ENCODE measurements around the gene PSMD13. TPM values are rescaled to one million over a fixed set of nuclear protein-coding genes. Genes with fewer than 3 reads are reported as not detected.
"Not testable (repeated sequence)": the region's sequence is repeated elsewhere in the genome, so short reads cannot be mapped to it uniquely, and the experiment has no call there.

Gene PSMD13
- total RNA-seq, 1 donor from 2014 or later, result 115 TPM

DNA sequence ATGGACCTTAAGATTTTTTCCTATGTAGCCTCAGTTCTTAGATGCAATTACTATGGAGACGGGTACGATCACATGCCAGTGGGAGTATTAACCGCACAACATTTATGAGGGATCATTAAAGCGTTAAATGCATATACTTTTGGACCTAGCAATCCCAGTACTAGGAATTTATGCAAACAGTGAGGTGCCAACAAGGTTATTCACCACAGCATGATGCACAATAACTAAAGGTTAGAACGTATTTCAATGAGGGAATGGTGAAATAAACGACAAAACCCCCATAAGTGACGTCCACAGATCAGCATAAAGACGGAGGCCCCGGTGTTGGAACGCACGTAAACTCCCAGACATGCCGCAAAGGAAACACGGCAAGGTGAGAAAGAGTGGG lies 1.2 kb upstream of the PSMD13 start:
- Mint-ChIP-seq H3K4me3 (ENCODE audit: unreplicated experiment) (peak overlapping the region; percentile 84), H3K27ac (ENCODE audit: unreplicated experiment) (peak overlapping the region; percentile 83), H3K36me3 (ENCODE audit: unreplicated experiment) (peaks cover 12% of the 10 kb centered on the region), H3K9me3 (ENCODE audit: unreplicated experiment) (no peaks in the 10 kb centered on the region), H3K4me1 (ENCODE audit: unreplicated experiment) (peaks cover 27% of the 10 kb centered on the region), H3K27me3 (ENCODE audit: unreplicated experiment) (no peaks in the 10 kb centered on the region)
- TF ChIP-seq, protein P1, sequence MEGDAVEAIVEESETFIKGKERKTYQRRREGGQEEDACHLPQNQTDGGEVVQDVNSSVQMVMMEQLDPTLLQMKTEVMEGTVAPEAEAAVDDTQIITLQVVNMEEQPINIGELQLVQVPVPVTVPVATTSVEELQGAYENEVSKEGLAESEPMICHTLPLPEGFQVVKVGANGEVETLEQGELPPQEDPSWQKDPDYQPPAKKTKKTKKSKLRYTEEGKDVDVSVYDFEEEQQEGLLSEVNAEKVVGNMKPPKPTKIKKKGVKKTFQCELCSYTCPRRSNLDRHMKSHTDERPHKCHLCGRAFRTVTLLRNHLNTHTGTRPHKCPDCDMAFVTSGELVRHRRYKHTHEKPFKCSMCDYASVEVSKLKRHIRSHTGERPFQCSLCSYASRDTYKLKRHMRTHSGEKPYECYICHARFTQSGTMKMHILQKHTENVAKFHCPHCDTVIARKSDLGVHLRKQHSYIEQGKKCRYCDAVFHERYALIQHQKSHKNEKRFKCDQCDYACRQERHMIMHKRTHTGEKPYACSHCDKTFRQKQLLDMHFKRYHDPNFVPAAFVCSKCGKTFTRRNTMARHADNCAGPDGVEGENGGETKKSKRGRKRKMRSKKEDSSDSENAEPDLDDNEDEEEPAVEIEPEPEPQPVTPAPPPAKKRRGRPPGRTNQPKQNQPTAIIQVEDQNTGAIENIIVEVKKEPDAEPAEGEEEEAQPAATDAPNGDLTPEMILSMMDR (IDR thresholded peaks at IDR 0.05), result no peak
- DNase-seq (ENCODE audit: extremely low spot score, unreplicated experiment), result no peak

DNA sequence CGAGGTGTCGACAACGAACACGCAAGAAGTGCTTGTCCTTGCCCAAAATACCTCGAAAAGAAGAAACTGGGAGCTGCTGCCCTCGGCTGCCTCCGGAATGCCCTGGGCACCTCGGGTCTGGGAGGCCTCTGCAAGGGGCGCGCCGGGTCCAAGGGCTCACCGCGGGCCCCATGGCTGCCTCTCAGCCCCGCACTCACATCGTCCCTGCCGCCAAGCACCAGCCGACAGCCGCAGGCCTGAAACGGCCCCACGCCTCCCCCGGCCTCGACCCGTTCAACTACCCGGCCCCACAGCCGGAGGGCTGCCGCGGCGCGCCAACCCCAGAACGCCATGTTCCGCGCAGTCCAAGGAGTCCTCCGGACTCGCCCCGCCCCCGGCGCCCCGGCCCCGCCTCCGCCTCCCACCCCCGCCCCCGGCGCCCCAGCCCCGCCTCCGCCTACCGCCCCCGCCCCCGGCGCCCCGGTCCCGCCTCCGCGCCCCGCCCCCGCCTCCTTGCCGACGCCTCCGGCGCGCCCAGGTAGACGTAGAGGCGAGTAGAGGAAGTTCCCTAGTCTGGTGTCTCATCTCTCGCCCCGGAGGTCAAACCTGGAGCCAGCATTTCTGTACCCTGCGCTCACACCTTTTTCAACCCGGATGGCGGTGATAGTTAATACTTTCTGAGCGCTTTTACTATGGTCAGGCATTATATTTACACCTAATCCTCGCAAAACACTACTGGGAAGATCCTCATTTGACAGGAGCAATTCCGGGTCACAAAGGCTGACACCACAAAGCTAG lies 591 bp upstream of the PSMD13 start, which contains the start of gene SIRT3:
Gene SIRT3, minus strand, starts transcription at position 346 of the 777 bp plus-strand sequence. Its CDS starts 14 bp downstream, at position 332.
- Mint-ChIP-seq H3K36me3 (ENCODE audit: unreplicated experiment) (peaks cover 12% of the 10 kb centered on the region), H3K9me3 (ENCODE audit: unreplicated experiment) (no peaks in the 10 kb centered on the region), H3K4me1 (ENCODE audit: unreplicated experiment) (peaks cover 27% of the 10 kb centered on the region), H3K27ac (ENCODE audit: unreplicated experiment) (peak within 1 kb of the TSS; percentile 98), H3K27me3 (ENCODE audit: unreplicated experiment) (no peaks in the 10 kb centered on the region), H3K4me3 (ENCODE audit: unreplicated experiment) (peak within 1 kb of the TSS; percentile 94)
- TF ChIP-seq, protein P1 (IDR thresholded peaks at IDR 0.05), result peak; percentile 7
- peak; percentile 91 for DNase-seq (ENCODE audit: extremely low spot score, unreplicated experiment)

DNA sequence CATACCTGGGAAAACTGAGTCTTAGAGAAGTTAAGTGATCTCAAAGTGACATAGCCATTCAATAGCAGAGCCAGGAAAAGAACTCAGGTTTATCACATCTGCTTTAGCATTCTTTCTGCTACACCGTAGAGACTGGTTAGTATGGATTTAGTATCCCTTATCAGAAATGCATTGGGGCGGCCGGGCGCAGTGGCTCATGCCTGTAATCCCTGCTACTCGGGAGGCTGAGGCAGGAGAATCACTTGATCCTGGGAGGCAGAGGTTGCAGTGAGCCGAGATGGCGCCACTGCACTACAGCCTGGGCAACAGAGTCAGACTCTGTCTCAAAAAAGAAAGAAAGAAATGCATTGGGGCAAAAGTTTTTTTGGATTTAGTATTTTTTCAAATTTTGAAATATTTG lies 1.6 kb downstream of the PSMD13 start:
- H3K36me3 Mint-ChIP-seq (ENCODE audit: unreplicated experiment), result peaks cover 26% of the 10 kb centered on the region
- H3K27me3 Mint-ChIP-seq (ENCODE audit: unreplicated experiment); DNase-seq (ENCODE audit: extremely low spot score, unreplicated experiment); H3K9me3 Mint-ChIP-seq (ENCODE audit: unreplicated experiment): not testable (repeated sequence)
- H3K27ac Mint-ChIP-seq (ENCODE audit: unreplicated experiment), result peak overlapping the region; percentile 98
- H3K4me1 Mint-ChIP-seq (ENCODE audit: unreplicated experiment), result peaks cover 27% of the 10 kb centered on the region
- H3K4me3 Mint-ChIP-seq (ENCODE audit: unreplicated experiment), result peak overlapping the region; percentile 94

DNA sequence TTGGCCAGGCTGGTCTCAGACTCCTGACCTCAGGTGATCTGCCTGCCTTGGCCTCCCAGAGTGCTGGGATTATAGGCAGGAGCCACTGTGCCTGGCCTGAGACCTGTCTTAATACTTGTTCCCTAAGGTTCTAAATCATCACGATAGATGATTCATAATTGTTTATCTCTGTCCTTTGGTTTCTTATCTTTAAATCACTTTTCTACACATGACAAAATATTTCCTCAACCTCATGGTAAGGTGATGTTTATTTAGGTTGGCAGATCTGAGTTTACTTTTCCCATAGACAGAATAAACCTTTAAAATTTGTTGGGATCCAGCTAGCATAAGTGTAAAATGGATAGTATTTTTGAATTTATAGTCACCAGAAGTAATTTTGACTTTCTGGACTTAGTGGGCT lies 3.5 kb downstream of the PSMD13 start:
- H3K4me1 Mint-ChIP-seq (ENCODE audit: unreplicated experiment), result peaks cover 21% of the 10 kb centered on the region
- H3K4me3 Mint-ChIP-seq (ENCODE audit: unreplicated experiment), result no peak overlapping the region
- no peaks in the 10 kb centered on the region for H3K9me3 Mint-ChIP-seq (ENCODE audit: unreplicated experiment)
- H3K36me3 Mint-ChIP-seq (ENCODE audit: unreplicated experiment), result peaks cover 38% of the 10 kb centered on the region
- no peaks in the 10 kb centered on the region for H3K27me3 Mint-ChIP-seq (ENCODE audit: unreplicated experiment)
- TF ChIP-seq, protein P1 (IDR thresholded peaks at IDR 0.05), result no peak
- DNase-seq (ENCODE audit: extremely low spot score, unreplicated experiment), result no peak
- H3K27ac Mint-ChIP-seq (ENCODE audit: unreplicated experiment), result no peak overlapping the region

DNA sequence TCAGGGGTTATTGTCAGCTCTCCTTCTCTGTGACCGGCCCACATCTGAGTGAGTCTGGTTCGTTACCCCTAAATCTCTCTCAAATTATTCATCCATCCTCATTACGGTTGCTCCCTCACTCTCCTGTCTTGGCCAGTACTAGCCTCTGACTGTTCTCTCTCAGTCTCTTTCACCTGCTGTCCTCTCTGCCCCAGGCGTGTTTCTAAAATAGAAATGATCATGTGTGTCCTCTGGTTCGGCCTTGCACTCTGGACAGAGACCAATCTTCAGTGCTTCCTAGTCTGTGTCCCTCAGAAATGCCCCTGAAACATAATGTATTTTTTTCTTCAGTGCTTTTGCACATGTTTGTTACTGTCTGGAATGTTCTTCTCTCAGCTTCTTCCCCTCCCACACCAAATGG lies 4.9 kb downstream of the PSMD13 start:
- no peak for DNase-seq (ENCODE audit: extremely low spot score, unreplicated experiment)
- Mint-ChIP-seq H3K4me1 (ENCODE audit: unreplicated experiment) (peaks cover 19% of the 10 kb centered on the region), H3K27ac (ENCODE audit: unreplicated experiment) (no peak overlapping the region), H3K36me3 (ENCODE audit: unreplicated experiment) (peaks cover 48% of the 10 kb centered on the region), H3K9me3 (ENCODE audit: unreplicated experiment) (no peaks in the 10 kb centered on the region), H3K4me3 (ENCODE audit: unreplicated experiment) (no peak overlapping the region), H3K27me3 (ENCODE audit: unreplicated experiment) (no peaks in the 10 kb centered on the region)
- TF ChIP-seq, protein P1 (IDR thresholded peaks at IDR 0.05), result no peak
